ENCODE measurements around the gene SH3PXD2A.

The SH3PXD2A gene

GRCh38 chr10:103834436-103835095 lies 20.8 kb downstream of the SH3PXD2A start:
- Mint-ChIP-seq H3K4me3 (no peak overlapping the region), H3K9me3 (no peaks in the 10 kb centered on the region), H3K27ac (no peak overlapping the region), H3K4me1 (no peaks in the 10 kb centered on the region), H3K36me3 (no peaks in the 10 kb centered on the region), H3K27me3 (no peaks in the 10 kb centered on the region)

- Mint-ChIP-seq H3K9me3 (no peaks in the 10 kb centered on the region), H3K4me3 (no peak overlapping the region), H3K27me3 (no peaks in the 10 kb centered on the region), H3K36me3 (no peaks in the 10 kb centered on the region), H3K27ac (no peak overlapping the region), H3K4me1 (no peaks in the 10 kb centered on the region)
These were observed 21.5 kb downstream of the SH3PXD2A start for GRCh38 chr10:103833731-103834365.

GRCh38 chr10:103832806-103833205 lies 22.6 kb downstream of the SH3PXD2A start:
- Mint-ChIP-seq H3K36me3 (no peaks in the 10 kb centered on the region), H3K9me3 (no peaks in the 10 kb centered on the region), H3K27me3 (no peaks in the 10 kb centered on the region), H3K4me3 (no peak overlapping the region), H3K4me1 (no peaks in the 10 kb centered on the region), H3K27ac (no peak overlapping the region)

GRCh38 chr10:103829838-103830465 lies 25.4 kb downstream of the SH3PXD2A start:
- no peaks in the 10 kb centered on the region for H3K27me3 Mint-ChIP-seq
- no peaks in the 10 kb centered on the region for H3K4me1 Mint-ChIP-seq
- no peak overlapping the region for H3K27ac Mint-ChIP-seq
- no peaks in the 10 kb centered on the region for H3K9me3 Mint-ChIP-seq
- H3K36me3 Mint-ChIP-seq = no peaks in the 10 kb centered on the region
- no peak overlapping the region for H3K4me3 Mint-ChIP-seq

GRCh38 chr10:103829278-103829677 lies 26.1 kb downstream of the SH3PXD2A start:
- Mint-ChIP-seq H3K9me3 (no peaks in the 10 kb centered on the region), H3K27ac (no peak overlapping the region), H3K36me3 (no peaks in the 10 kb centered on the region), H3K4me1 (no peaks in the 10 kb centered on the region), H3K27me3 (no peaks in the 10 kb centered on the region), H3K4me3 (no peak overlapping the region)

GRCh38 chr10:103828587-103829197 lies 26.7 kb downstream of the SH3PXD2A start:
- Mint-ChIP-seq H3K36me3 (no peaks in the 10 kb centered on the region), H3K4me3 (no peak overlapping the region), H3K27me3 (no peaks in the 10 kb centered on the region), H3K4me1 (no peaks in the 10 kb centered on the region), H3K9me3 (no peaks in the 10 kb centered on the region), H3K27ac (no peak overlapping the region)

- no peak overlapping the region for H3K4me3 Mint-ChIP-seq
These were observed 27.3 kb downstream of the SH3PXD2A start for GRCh38 chr10:103828107-103828506.

GRCh38 chr10:103826885-103827284 lies 28.5 kb downstream of the SH3PXD2A start:
- no peaks in the 10 kb centered on the region for H3K27me3 Mint-ChIP-seq
- H3K27ac Mint-ChIP-seq = no peak overlapping the region
- no peak overlapping the region for H3K4me3 Mint-ChIP-seq
- no peaks in the 10 kb centered on the region for H3K4me1 Mint-ChIP-seq
- H3K9me3 Mint-ChIP-seq = no peaks in the 10 kb centered on the region
- no peaks in the 10 kb centered on the region for H3K36me3 Mint-ChIP-seq

More at GRCh38 chr10:103828107-103828506, 27.3 kb downstream of the SH3PXD2A start:
- H3K4me1 Mint-ChIP-seq = no peaks in the 10 kb centered on the region
- no peaks in the 10 kb centered on the region for H3K9me3 Mint-ChIP-seq
- H3K27me3 Mint-ChIP-seq = no peaks in the 10 kb centered on the region
- H3K27ac Mint-ChIP-seq = no peak overlapping the region
- H3K36me3 Mint-ChIP-seq = no peaks in the 10 kb centered on the region

- Mint-ChIP-seq H3K27ac (no peak overlapping the region), H3K27me3 (peaks cover 3% of the 10 kb centered on the region), H3K4me3 (no peak overlapping the region), H3K9me3 (no peaks in the 10 kb centered on the region), H3K4me1 (no peaks in the 10 kb centered on the region), H3K36me3 (no peaks in the 10 kb centered on the region)
These were observed 31.1 kb downstream of the SH3PXD2A start for GRCh38 chr10:103824281-103824680.

GRCh38 chr10:103823706-103824272 lies 31.6 kb downstream of the SH3PXD2A start:
- H3K4me3 Mint-ChIP-seq = no peak overlapping the region
- no peaks in the 10 kb centered on the region for H3K4me1 Mint-ChIP-seq
- H3K36me3 Mint-ChIP-seq = no peaks in the 10 kb centered on the region
- peaks cover 3% of the 10 kb centered on the region for H3K27me3 Mint-ChIP-seq
- no peaks in the 10 kb centered on the region for H3K9me3 Mint-ChIP-seq
- no peak overlapping the region for H3K27ac Mint-ChIP-seq

- H3K9me3 Mint-ChIP-seq = no peaks in the 10 kb centered on the region
- H3K4me3 Mint-ChIP-seq = no peak overlapping the region
- H3K36me3 Mint-ChIP-seq = no peaks in the 10 kb centered on the region
- H3K27ac Mint-ChIP-seq = no peak overlapping the region
- H3K4me1 Mint-ChIP-seq = no peaks in the 10 kb centered on the region
- H3K27me3 Mint-ChIP-seq = peaks cover 3% of the 10 kb centered on the region
These were observed 32.6 kb downstream of the SH3PXD2A start for GRCh38 chr10:103822800-103823199.

- no peaks in the 10 kb centered on the region for H3K9me3 Mint-ChIP-seq
- no peak overlapping the region for H3K4me3 Mint-ChIP-seq
- no peaks in the 10 kb centered on the region for H3K36me3 Mint-ChIP-seq
- H3K27ac Mint-ChIP-seq = no peak overlapping the region
- H3K4me1 Mint-ChIP-seq = no peaks in the 10 kb centered on the region
- H3K27me3 Mint-ChIP-seq = peaks cover 3% of the 10 kb centered on the region
These were observed 33.2 kb downstream of the SH3PXD2A start for GRCh38 chr10:103822107-103822716.

GRCh38 chr10:103820101-103821062 lies 35.0 kb downstream of the SH3PXD2A start:
- Mint-ChIP-seq H3K4me1 (no peaks in the 10 kb centered on the region), H3K27me3 (peaks cover 3% of the 10 kb centered on the region), H3K36me3 (no peaks in the 10 kb centered on the region), H3K27ac (no peak overlapping the region), H3K9me3 (no peaks in the 10 kb centered on the region), H3K4me3 (no peak overlapping the region)

- Mint-ChIP-seq H3K36me3 (no peaks in the 10 kb centered on the region), H3K4me3 (no peak overlapping the region), H3K27ac (no peak overlapping the region), H3K27me3 (peaks cover 3% of the 10 kb centered on the region), H3K4me1 (no peaks in the 10 kb centered on the region), H3K9me3 (no peaks in the 10 kb centered on the region)
These were observed 35.9 kb downstream of the SH3PXD2A start for GRCh38 chr10:103819493-103819892.

All from activated naive CD4-positive, alpha-beta T cell treated with anti-CD3 and anti-CD28 coated beads, Interleukin-2, amount 50 U/mL, for 24 hours (primary cell).